HG03196 (cell line): ENCODE data around the gene PTAR1.
"Not testable (repeated sequence)": the region's sequence is repeated elsewhere in the genome, so short reads cannot be mapped to it uniquely, and the experiment has no call there.

Experiments used
- ATAC-seq: cut with Tn5 transposase; IDR thresholded peaks from one replicate; pipeline ENCODE4 v1.9.1; 2021; ENCODE audit not compliant: unreplicated experiment

PTAR1 gene

GRCh38 chr9:69759421-69760277 lies at the start of gene PTAR1:
PTAR1 (minus strand) TSS chr9:69760011; CDS start chr9:69759938, 73 bp downstream.
- ATAC-seq: peak; percentile 89

GRCh38 chr9:69809304-69809863 lies 49.6 kb upstream of the PTAR1 start:
- ATAC-seq: no peak

- ATAC-seq: no peak
These were observed 46.8 kb upstream of the PTAR1 start for GRCh38 chr9:69806627-69807026.

GRCh38 chr9:69805962-69806515 lies 46.2 kb upstream of the PTAR1 start:
- no peak for ATAC-seq

GRCh38 chr9:69801989-69802388 lies 42.2 kb upstream of the PTAR1 start:
- no peak for ATAC-seq

GRCh38 chr9:69800027-69800426 lies 40.2 kb upstream of the PTAR1 start:
- ATAC-seq: not testable (repeated sequence)

GRCh38 chr9:69799521-69799920 lies 39.7 kb upstream of the PTAR1 start:
- ATAC-seq: not testable (repeated sequence)

- no peak for ATAC-seq
These were observed 38.9 kb upstream of the PTAR1 start for GRCh38 chr9:69798744-69799143.

- ATAC-seq: no peak
These were observed 37.9 kb upstream of the PTAR1 start for GRCh38 chr9:69797675-69798074.

- ATAC-seq: no peak
These were observed 34.5 kb upstream of the PTAR1 start for GRCh38 chr9:69794356-69794755.

- no peak for ATAC-seq
These were observed 25.9 kb upstream of the PTAR1 start for GRCh38 chr9:69785757-69786156.

- no peak for ATAC-seq
These were observed 13.4 kb upstream of the PTAR1 start for GRCh38 chr9:69773258-69773657.

GRCh38 chr9:69771775-69772418 lies 12.1 kb upstream of the PTAR1 start:
- ATAC-seq: no peak

- no peak for ATAC-seq
These were observed 8.9 kb upstream of the PTAR1 start for GRCh38 chr9:69768716-69769115.

- no peak for ATAC-seq
These were observed 8.3 kb upstream of the PTAR1 start for GRCh38 chr9:69768101-69768500.

- ATAC-seq: not testable (repeated sequence)
These were observed 4.1 kb upstream of the PTAR1 start for GRCh38 chr9:69763862-69764261.

GRCh38 chr9:69762527-69762926 lies 2.7 kb upstream of the PTAR1 start:
- no peak for ATAC-seq

- no peak for ATAC-seq
These were observed 433 bp upstream of the PTAR1 start for GRCh38 chr9:69760278-69760610.

GRCh38 chr9:69759021-69759420 lies 790 bp downstream of the PTAR1 start:
- peak; percentile 2 for ATAC-seq

- no peak for ATAC-seq
These were observed 1.7 kb downstream of the PTAR1 start for GRCh38 chr9:69757996-69758675.

GRCh38 chr9:69755205-69755604 lies 4.6 kb downstream of the PTAR1 start:
- no peak for ATAC-seq
